GM12878 (cell line): ENCODE data around the gene FAAH2. TPM values are rescaled to one million over a fixed set of nuclear protein-coding genes. Genes with fewer than 3 reads are reported as not detected.

Experiments
- ATAC-seq: fragments of 200-7000 bp; cut with Tn5 transposase; 3 replicates; pipeline ENCODE4 v1.9.1; 2020; ENCODE audit warnings: mild to moderate bottlenecking, moderate library complexity
- BruUV-seq: library from RNA; stranded (reverse); fragments of 400-500 nt; replicated peaks from 2 replicates; lab custom pipeline; 2021; lab: Mats Ljungman, UMichigan
- CTCF ChIA-PET: fragments of 300-600 bp; sonication (Branson Sonifier 250); formaldehyde crosslinking; extraction: SDS; loops from one replicate; lab custom pipeline; 2021; ENCODE audit warnings: inconsistent platforms; lab: Yijun Ruan, JAX
- POLR2A ChIA-PET: fragments of 350-600 bp; formaldehyde crosslinking; extraction: SDS; loops from one replicate; lab custom pipeline; 2021; ENCODE audit warnings: inconsistent platforms; lab: Charles Lee
- RAD21 ChIA-PET: fragments of 300-600 bp; sonication (Branson Sonifier 250); formaldehyde crosslinking; loops from one replicate; lab custom pipeline; 2023; ENCODE audit warnings: antibody characterized with exemption; ENCODE audit not compliant: unreplicated experiment; lab: Charles Lee
- SMC1A ChIA-PET: fragments of 300-600 bp; sonication (Branson Sonifier 250); formaldehyde crosslinking; loops from one replicate; lab custom pipeline; 2023; ENCODE audit not compliant: unreplicated experiment, uncharacterized antibody; lab: Charles Lee
- DNase-seq: peaks from one replicate; pipeline ENCODE4 v3.0.0-alpha.2; 2011; ENCODE audit warnings: low read depth, low spot score
- FAIRE-seq: peaks from 3 replicates; lab custom pipeline; 2011; peaks lifted over from hg19 to GRCh38; lab: Jason Lieb, UNC
- H2AFZ ChIP-seq: 2 replicates; pipeline ENCODE4 v1.6.0; 2011; ENCODE audit warnings: low read depth, low read length, control low read depth; ENCODE audit not compliant: control insufficient read depth
- H3K27ac ChIP-seq: 2 replicates; pipeline ENCODE4 v1.5.1; 2011; ENCODE audit warnings: control low read depth; ENCODE audit not compliant: control insufficient read depth, insufficient read depth
- H3K27me3 ChIP-seq, 2 experiments: replicated peaks in 1 of 2; 2 replicates each; pipeline versions ENCODE4 v1.6.0 to v1.6.1; 2011; ENCODE audit warnings: low read length in 1 of 2; ENCODE audit not compliant: control insufficient read depth in 2 of 2, insufficient read depth in 2 of 2
- H3K36me3 ChIP-seq, 2 experiments: 2 replicates each; pipeline ENCODE4 v1.5.1; 2011; ENCODE audit warnings: low read length in 1 of 2; ENCODE audit not compliant: control insufficient read depth in 2 of 2, insufficient read depth in 2 of 2
- H3K4me1 ChIP-seq: 2 replicates; pipeline ENCODE4 v1.6.1; 2011; ENCODE audit warnings: mild to moderate bottlenecking, low read length, moderate library complexity, mixed read lengths; ENCODE audit not compliant: control insufficient read depth, insufficient read depth
- H3K4me2 ChIP-seq: 2 replicates; pipeline ENCODE4 v1.6.0; 2011; ENCODE audit warnings: control low read depth; ENCODE audit not compliant: control insufficient read depth, insufficient read depth
- H3K4me3 ChIP-seq: fragments of 200-600 bp; sonication (generic); 2 replicates; pipeline ENCODE4 v1.5.1; 2016
- H3K79me2 ChIP-seq: 2 replicates; pipeline ENCODE4 v1.6.0; 2011; ENCODE audit warnings: low read length; ENCODE audit not compliant: control insufficient read depth, insufficient read depth
- H3K9ac ChIP-seq: 2 replicates; pipeline ENCODE4 v1.8.0; 2011; ENCODE audit warnings: low read length, control low read depth, mixed read lengths; ENCODE audit not compliant: control insufficient read depth, insufficient read depth
- H3K9me3 ChIP-seq: replicated peaks from 3 replicates; pipeline ENCODE4 v1.5.1; 2011; ENCODE audit warnings: mild to moderate bottlenecking, low read length; ENCODE audit not compliant: control insufficient read depth, insufficient read depth
- H4K20me1 ChIP-seq: 2 replicates; pipeline ENCODE4 v1.6.0; 2011; ENCODE audit not compliant: control insufficient read depth, insufficient read depth
- BCL11A ChIP-seq: IDR thresholded peaks from 2 replicates; pipeline ENCODE4 v1.6.1; 2011; ENCODE audit warnings: low read depth, low read length
- CTCF ChIP-seq, 3 experiments: IDR thresholded peaks in 2 of 3; conservative IDR thresholded peaks in 1 of 3; 2 replicates each; pipeline ENCODE4 v1.5.1; 2011; ENCODE audit warnings: low read depth in 3 of 3, low read length in 3 of 3, mild to moderate bottlenecking in 3 of 3, control low read depth in 2 of 3, moderate library complexity in 2 of 3, inconsistent platforms in 1 of 3, mixed read lengths in 1 of 3; ENCODE audit not compliant: control insufficient read depth in 2 of 3, insufficient read depth in 1 of 3; ENCODE audit errors: extremely low read depth in 1 of 3
- FOXK2 ChIP-seq: fragments of 450-650 bp; IDR thresholded peaks from 2 replicates; pipeline ENCODE4 v1.6.1; 2017; ENCODE audit warnings: mild to moderate bottlenecking, moderate library complexity
- KAT2A ChIP-seq: conservative IDR thresholded peaks from 2 replicates; pipeline ENCODE4 v1.6.1; 2011; ENCODE audit warnings: low read depth, low read length; ENCODE audit not compliant: control insufficient read depth
- RAD21 ChIP-seq: IDR thresholded peaks from 2 replicates; pipeline ENCODE4 v1.6.1; 2011; ENCODE audit warnings: mild to moderate bottlenecking, low read depth, low read length, moderate library complexity; ENCODE audit not compliant: insufficient read depth
- RELA ChIP-seq: fragments of 450-650 bp; IDR thresholded peaks from 2 replicates; pipeline ENCODE4 v1.8.0; 2014; ENCODE audit warnings: borderline replicate concordance; ENCODE audit not compliant: partially characterized antibody
- SMC3 ChIP-seq: IDR thresholded peaks from 2 replicates; pipeline ENCODE4 v1.6.1; 2011; ENCODE audit warnings: low read length, improper control_type of control experiment, borderline replicate concordance
- ZBTB33 ChIP-seq: fragments of 450-650 bp; IDR thresholded peaks from 2 replicates; pipeline ENCODE4 v1.6.1; 2017; ENCODE audit warnings: mild to moderate bottlenecking
- WGBS: methylation state at CpG from one replicate; pipeline ENCODE4 v1.1.6; 2016; ENCODE audit warnings: low lambda C conversion rate; ENCODE audit not compliant: insufficient replicate concordance, insufficient coverage; ENCODE audit errors: missing lambda C conversion rate; 5-methylcytosine and 5-hydroxymethylcytosine counted together
- in situ Hi-C: fragments of 300-500 bp; cut with MboI; formaldehyde crosslinking; loops from 9 replicates; pipeline ENCODE4 v1.14.3; 2018; ENCODE audit warnings: mixed read lengths
- intact Hi-C: fragments of 100-400 bp; cut with micrococcal nuclease; formaldehyde crosslinking; loops from one replicate; pipeline ENCODE4 v1.14.2; 2022; ENCODE audit not compliant: unreplicated experiment
- polyA plus RNA-seq, 11 experiments: library from polyadenylated mRNA; depleted of rRNA in 4 of 11; unstranded in 6 of 11; stranded (reverse) in 5 of 11; fragments of >200 nt; fragmentation: Nextera tagmentation in 4 of 11; fragmentation: Illumina TruSeq in 1 of 11; extraction: Ambion mirVana in 4 of 11; extraction: Trizol in 1 of 11; gene quantifications; 1 replicate in 1 of 11; 2 replicates in 10 of 11; pipeline versions ENCODE4 v1.2.1 to v1.2.3, GENCODE V29; 2011 to 2016; ENCODE audit warnings: inconsistent platforms in 2 of 11, missing spikeins in 2 of 11, low read depth in 1 of 11
- total RNA-seq, 4 experiments: library from RNA; depleted of rRNA in 3 of 4; stranded (reverse); fragments of >200 nt in 3 of 4; fragmentation: Illumina TruSeq in 1 of 4; extraction: Trizol in 1 of 4; gene quantifications; 2 replicates each; pipeline versions ENCODE4 v1.2.1 to v1.2.3, GENCODE V29; 2013 to 2021

FAAH2 gene
- total and polyA plus RNA-seq, 10 of the 15 experiments (the other 5 are each of a cell fraction or from before 2014, with no cell fraction given) = 0.88 to 5.4 (median 1.5) TPM

- Histone ChIP-seq H3K27me3 (no peaks in the 10 kb centered on the region), H3K9ac (no peak overlapping the region), H3K79me2 (no peaks in the 10 kb centered on the region), H3K27ac (no peak overlapping the region), H3K4me1 (no peaks in the 10 kb centered on the region), H3K4me2 (no peak overlapping the region), H2AFZ (no peak overlapping the region), H4K20me1 (no peaks in the 10 kb centered on the region), H3K36me3 (no peaks in the 10 kb centered on the region), H3K9me3 (no peaks in the 10 kb centered on the region), H3K4me3 (no peak overlapping the region)
- WGBS = 25% methylated on average over 1 of the region's 1 CpG
- no TSS peak for BruUV-seq
- ChIA-PET CTCF (interaction anchor here (2.2 kb wide), 1 partner anchor 9 kb away, joined by 6 read pairs; no protein-coding TSS in a partner anchor), SMC1A (no interaction called here), POLR2A (no interaction called here), RAD21 (no interaction called here)
- ATAC-seq = peak; percentile 83
- TF ChIP-seq BCL11A (no peak), RELA (no peak), RAD21 (peak; percentile 32; the same call in 1 of the 2 replicates), SMC3 (0 out of 2 replicates have a peak, but pooled peaks have one; percentile 5), CTCF (IDR thresholded peaks at IDR 0.05 in 2 of 3, conservative IDR thresholded peaks at IDR 0.05 in 1 of 3; ENCODE audit: control insufficient read depth in 2 of 3, extremely low read depth in 1 of 3, insufficient read depth in 1 of 3, low read depth in 3 of 3, low read length in 3 of 3) (peak; percentile 43 to 50 (median 48)), ZBTB33 (no peak), KAT2A (no peak), FOXK2 (no peak)
- no peak for FAIRE-seq
- no peak for DNase-seq
- intact Hi-C loops (loop anchor here (10.0 kb wide), 1 partner anchor 64 kb away; no protein-coding TSS in a partner anchor), in situ Hi-C loops (no loop called here)
These were observed 242.3 kb downstream of the FAAH2 start for GRCh38 chrX:57528670-57529255.

Other genes with a start within 250 kb of the FAAH2 start
- gene SPIN2B, start 165.2 kb upstream of the FAAH2 start, total RNA-seq (2014; rRNA removed) = 5.5 and 7.2 TPM in 2 replicates
- gene SPIN2B, start 165.2 kb upstream of the FAAH2 start, total RNA-seq (2014; rRNA removed; fragmentation: Illumina TruSeq; extraction: Trizol) = 4.6 and 5.4 TPM in 2 replicates
- gene SPIN2B, start 165.2 kb upstream of the FAAH2 start, total RNA-seq (2021) = 6.6 and 6.7 TPM in 2 replicates
- 8.3 and 10.3 TPM in 2 replicates for gene SPIN2B, start 165.2 kb upstream of the FAAH2 start, polyA plus RNA-seq (2011; rRNA removed)
- gene SPIN2B, start 165.2 kb upstream of the FAAH2 start, polyA plus RNA-seq (2014; fragmentation: Illumina TruSeq; extraction: Trizol) = 5.8 and 6.6 TPM in 2 replicates
- 1 to 10 TPM; 2.7 to 3.7 TPM for gene SPIN2B, start 165.2 kb upstream of the FAAH2 start, polyA plus RNA-seq (2014; fragmentation: Nextera tagmentation; extraction: Ambion mirVana)
- 5.4 and 6.6 TPM in 2 replicates for gene SPIN2B, start 165.2 kb upstream of the FAAH2 start, polyA plus RNA-seq (2014; rRNA removed)
- 1 to 10 TPM; 7.4 to 8.9 TPM for gene SPIN2B, start 165.2 kb upstream of the FAAH2 start, polyA plus RNA-seq (2016; fragmentation: Nextera tagmentation; extraction: Ambion mirVana)
- gene SPIN2A, start 149.3 kb upstream of the FAAH2 start, total RNA-seq (2014; rRNA removed) = 0.34 and 0.38 TPM in 2 replicates
- gene SPIN2A, start 149.3 kb upstream of the FAAH2 start, total RNA-seq (2014; rRNA removed; fragmentation: Illumina TruSeq; extraction: Trizol) = 0.32 and 0.45 TPM in 2 replicates
- gene SPIN2A, start 149.3 kb upstream of the FAAH2 start, total RNA-seq (2021) = 0.33 and 0.40 TPM in 2 replicates
- 0.33 and 0.42 TPM in 2 replicates for gene SPIN2A, start 149.3 kb upstream of the FAAH2 start, polyA plus RNA-seq (2011; rRNA removed)
- gene SPIN2A, start 149.3 kb upstream of the FAAH2 start, polyA plus RNA-seq (2014; fragmentation: Illumina TruSeq; extraction: Trizol) = 0.40 TPM in 2 replicates
- gene SPIN2A, start 149.3 kb upstream of the FAAH2 start, polyA plus RNA-seq (2014; fragmentation: Nextera tagmentation; extraction: Ambion mirVana) = under 1 TPM in 1 of 2 experiments, not detected in 1; 0.10 TPM
- gene SPIN2A, start 149.3 kb upstream of the FAAH2 start, polyA plus RNA-seq (2014; rRNA removed) = 0.41 and 0.51 TPM in 2 replicates
- under 1 TPM; 0.09 to 0.26 TPM for gene SPIN2A, start 149.3 kb upstream of the FAAH2 start, polyA plus RNA-seq (2016; fragmentation: Nextera tagmentation; extraction: Ambion mirVana)